RCC 7860 (cell line): ENCODE measurements around the gene NID2.

Source experiments
- DNase-seq: peaks from one replicate; pipeline ENCODE4 v3.0.0-alpha.2; 2015; ENCODE audit warnings: low spot score
- FAIRE-seq: peaks from 2 replicates; lab custom pipeline; 2012; peaks lifted over from hg19 to GRCh38; lab: Jason Lieb, UNC

Gene NID2

DNA sequence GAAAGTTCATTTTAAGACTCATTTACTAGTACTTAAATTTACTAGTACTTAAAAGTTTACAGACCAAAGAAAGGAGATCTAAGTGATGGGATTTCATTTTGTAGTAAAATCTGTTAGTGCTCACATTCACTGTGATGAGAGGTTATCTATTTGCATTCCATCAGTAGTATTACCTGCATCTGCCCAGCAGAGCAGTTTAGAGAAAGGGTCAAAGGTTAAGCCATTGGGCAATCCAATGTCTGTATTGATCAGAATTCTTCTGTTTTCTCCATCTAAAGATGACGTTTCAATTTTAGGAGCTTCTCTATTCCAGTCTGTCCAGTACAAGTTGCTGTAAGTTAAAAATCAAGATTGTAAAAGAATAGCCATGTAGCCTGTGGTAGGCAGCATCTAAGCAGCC lies 61.2 kb downstream of the NID2 start:
- DNase-seq (no peak), FAIRE-seq (no peak)

DNA sequence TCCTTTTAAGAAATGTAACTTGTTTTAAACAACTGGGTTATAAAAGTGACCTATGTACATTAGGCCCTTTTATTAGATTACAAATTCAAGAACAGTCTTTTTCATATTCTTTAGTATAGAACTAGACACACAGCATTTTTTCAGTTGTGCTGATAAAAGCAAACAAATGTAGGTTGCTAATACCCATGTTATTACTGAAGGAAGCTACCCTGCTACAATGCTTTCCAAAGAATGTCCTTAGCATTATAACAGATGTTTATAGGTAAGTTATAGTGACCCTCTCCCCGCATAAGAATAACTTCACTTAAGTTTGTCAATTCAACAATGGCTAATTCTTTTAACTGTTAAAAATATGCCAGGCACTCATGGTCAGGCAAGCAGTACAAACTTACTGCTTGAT lies 61.6 kb downstream of the NID2 start:
- FAIRE-seq (no peak), DNase-seq (no peak)

DNA sequence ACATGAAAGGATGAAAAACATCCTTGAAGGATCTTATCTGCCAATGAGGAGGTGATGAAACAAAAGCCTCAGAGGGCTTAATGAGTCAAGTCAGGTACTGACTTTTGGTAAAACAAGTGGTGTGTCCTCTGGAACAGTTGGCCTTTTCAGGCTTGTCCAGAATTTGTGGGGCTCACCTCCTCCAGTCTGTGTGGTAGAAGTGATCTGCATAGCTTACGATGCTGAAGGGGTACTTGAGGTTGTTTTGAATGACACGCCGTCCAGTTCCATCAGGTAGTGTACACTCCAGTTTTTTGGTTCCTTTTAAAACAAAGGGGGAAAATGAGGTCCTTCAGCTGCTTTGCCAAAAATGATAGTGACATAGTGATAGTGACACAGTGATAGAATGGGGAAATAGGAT lies 62.5 kb downstream of the NID2 start:
- no peak for FAIRE-seq
- no peak for DNase-seq

DNA sequence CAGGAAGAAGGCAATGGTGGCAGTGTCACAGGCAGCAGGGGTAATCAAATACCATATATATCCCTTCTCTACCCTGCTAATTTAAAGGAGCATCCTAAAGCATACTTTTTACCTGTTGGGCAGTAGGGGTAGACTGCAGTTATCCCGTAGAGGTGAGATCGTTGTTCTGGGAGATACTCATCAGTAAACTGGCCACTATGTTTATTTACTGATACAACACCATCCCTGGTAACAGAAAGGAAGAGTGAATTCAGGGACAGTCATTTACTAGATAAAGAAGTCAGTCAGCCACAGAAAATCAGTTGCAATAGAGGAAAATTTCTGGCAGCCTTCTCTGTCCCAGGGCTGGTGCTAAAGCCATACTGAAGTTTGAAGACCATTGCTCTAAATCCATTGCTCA lies 63.2 kb downstream of the NID2 start:
- FAIRE-seq (no peak), DNase-seq (no peak)

DNA sequence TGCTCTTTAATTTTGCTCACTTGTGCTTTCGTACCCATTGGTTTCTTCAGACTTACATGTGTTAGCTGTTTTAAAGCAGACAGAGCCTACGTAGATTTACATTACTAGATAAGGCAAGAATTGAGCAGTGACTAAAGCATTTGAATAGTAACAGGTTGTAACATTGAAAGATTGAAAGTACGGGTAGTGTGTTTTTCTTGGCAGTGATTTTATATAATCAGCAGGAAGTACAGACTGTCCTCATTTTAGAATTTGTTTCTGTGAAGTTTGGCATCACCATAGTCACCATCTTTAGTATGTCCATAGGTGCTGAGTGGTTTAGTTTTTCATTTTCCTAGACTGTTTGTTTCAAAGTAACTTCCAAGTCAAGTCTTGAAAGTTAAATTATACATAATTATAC lies 65.5 kb downstream of the NID2 start:
- FAIRE-seq: no peak
- no peak for DNase-seq

DNA sequence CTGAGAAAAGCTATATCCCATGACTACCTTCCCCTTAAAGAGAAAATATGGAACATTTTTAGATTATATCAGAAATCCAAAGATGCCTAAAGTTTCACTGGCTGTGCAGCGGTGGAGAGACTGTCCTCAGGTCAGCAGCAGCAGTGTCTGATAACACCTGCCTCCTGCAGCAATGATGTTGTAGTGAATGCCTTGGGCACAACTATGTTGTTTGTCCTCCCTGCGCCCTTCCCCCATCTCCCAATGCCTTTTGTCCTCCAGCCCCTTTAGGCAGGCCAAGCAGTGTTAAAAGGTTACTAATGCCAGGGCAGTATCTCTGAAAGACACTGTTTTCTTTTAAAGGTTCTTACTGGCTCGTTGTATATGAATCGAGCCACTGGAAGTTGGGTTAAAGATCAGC lies 66.3 kb downstream of the NID2 start:
- DNase-seq (no peak), FAIRE-seq (no peak)

DNA sequence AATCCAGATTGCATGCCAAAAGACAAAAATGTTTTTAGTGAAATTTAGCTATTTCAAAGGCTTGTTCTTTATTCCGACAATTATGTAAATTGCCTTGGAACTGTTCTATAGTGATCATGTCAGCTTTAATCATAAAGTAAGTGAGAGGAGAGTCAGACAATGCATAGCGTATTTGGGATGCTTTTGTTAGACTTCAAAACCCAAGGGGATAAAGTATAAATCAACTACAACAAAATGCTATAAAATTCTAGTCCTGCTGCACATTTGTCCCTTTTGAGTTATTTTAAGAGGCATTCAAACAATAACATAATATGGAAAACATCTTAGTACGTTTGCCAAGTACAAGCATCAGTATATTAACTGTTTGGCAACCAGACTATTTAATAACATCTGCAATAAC lies 68.2 kb downstream of the NID2 start:
- FAIRE-seq (no peak), DNase-seq (no peak)

DNA sequence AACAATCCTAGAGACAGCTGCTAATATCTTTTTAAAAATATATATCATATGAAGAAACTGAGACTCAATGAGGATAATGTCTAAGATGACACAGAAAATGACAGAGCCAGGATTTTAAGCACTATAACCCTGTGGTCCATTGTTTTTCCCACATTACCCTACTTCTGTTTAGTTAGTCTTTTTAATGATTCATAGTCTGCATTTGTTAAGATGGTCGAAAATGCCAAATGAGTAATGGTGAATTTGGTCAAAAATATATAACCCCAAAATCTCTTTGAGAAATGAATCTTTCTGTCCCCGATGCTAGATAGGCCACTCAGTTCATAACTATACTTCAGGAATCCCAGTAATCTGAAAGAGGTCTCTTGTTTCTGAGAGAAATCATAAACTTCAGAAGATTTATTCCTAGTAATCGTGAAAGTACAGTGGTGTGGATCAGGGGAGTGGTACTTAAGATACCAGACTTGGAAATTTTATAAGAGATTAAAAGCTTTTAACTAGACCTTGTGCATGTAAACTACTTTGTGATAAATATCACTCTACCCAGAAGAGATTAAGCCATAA lies 68.8 kb downstream of the NID2 start:
- no peak for FAIRE-seq
- no peak for DNase-seq

DNA sequence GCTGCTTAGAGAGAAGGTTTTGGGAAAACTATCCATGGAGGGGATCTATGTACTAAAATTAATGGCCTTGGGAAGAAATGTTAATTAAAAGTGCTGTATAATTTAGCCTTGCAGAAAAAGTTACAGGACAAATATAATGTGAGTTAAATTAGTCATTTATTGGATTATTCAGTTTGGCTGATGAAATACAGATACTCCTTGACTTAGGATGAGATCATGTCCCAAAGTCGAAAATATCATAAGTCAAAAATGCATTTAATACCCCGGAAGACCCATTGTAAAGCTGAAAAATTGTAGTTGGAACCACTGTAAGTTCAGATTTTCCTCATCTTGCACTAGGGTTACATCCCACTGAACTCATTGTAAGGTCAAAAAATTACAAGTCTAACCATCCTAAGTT lies 69.8 kb downstream of the NID2 start:
- DNase-seq (no peak), FAIRE-seq (no peak)

DNA sequence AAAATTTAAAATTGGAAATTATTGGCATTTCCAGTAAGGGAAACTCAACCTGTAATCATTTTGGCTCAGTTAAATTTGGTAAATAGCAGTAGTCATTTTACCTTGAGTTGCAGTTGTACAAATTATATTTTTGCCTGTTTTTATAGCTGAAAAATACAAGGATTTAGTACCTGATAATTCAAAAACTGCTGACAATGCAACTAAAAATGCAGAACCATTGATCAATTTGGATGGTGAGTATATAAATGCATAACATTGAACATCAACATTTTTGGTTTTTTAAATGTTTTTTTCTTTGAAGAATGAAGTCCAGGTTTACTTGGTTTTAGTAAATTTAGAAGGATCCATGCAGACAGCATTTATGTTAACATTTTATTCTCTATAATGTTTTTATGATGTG lies 70.5 kb downstream of the NID2 start:
- FAIRE-seq: no peak

DNA sequence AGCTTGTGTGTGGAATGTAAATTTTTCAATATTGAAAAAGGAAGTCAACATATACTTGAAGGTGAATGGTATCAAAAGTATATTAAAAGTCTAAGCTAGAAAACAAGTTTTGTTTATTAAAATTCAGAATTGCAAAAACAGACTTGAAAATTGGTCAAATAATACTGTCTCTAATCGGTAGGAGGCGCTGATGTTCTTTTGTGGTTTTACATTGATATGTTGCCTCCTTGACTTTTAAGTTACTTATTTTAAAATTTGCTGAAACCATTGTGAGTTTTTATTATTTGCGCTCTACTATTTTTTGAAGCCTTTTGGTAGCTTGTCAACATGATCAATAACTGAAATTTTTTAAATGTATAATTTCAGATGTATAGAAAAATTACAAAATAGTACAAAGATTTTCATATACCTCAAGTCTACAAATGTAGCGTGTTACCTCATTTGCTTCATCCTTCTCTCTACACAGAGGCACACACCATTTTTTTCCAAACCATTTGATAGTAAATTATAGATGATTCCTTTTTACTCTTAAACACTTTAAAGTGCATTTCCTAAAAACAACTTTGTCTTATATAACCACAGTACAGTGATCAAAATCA lies 72.6 kb downstream of the NID2 start:
- FAIRE-seq: peak; percentile 14
- DNase-seq: no peak

More for the DNA sequence above, 70.5 kb downstream of the NID2 start:
- no peak for DNase-seq

DNA sequence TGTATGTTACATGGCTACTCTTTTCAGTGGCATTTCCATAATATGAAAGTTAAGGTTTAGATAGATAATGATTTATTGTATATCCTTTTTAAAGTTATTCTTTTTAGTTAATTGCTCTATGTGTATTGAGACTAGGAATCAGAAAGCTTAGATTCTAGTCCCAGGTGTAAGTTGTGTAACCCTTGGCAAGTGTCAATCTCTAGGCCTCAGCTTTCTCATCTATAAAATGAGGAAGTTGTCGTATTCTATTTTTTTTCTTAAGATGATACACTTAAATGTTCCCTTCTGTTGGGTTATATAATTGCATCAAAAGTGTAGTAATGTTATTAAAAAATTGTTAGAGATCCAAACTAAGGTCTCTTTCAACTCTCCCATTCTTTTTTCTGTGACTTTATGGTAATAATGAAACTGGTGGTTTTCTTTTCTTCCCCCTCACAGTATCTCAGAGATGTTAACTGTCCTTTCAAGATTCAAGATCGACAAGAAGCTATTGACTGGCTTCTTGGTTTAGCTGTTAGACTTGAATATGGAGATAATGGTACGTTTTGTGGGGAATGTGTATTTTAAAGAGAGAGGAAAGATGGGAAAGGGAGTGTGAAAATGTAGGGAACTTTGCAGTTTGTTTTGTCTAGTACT lies 75.5 kb downstream of the NID2 start:
- FAIRE-seq: no peak
- no peak for DNase-seq

DNA sequence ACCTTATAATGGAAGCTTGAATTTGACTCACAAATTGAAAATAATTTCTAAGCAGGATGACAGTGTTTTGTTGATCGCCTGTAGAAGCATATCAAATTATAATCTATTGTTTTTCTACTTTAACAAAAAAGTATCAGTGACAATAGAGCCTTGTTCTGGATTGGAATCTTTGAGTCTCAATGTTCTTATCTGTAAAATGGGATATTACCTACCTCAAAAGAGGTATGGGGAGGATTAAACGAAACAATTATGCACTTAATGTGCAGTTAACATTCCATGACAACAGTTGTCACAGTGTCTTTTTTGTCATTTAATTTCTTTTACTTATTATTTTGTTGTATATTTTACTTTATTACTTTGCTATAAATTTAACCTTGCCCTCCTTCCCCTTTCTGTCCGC lies 78.4 kb downstream of the NID2 start:
- FAIRE-seq: no peak
- DNase-seq: no peak

DNA sequence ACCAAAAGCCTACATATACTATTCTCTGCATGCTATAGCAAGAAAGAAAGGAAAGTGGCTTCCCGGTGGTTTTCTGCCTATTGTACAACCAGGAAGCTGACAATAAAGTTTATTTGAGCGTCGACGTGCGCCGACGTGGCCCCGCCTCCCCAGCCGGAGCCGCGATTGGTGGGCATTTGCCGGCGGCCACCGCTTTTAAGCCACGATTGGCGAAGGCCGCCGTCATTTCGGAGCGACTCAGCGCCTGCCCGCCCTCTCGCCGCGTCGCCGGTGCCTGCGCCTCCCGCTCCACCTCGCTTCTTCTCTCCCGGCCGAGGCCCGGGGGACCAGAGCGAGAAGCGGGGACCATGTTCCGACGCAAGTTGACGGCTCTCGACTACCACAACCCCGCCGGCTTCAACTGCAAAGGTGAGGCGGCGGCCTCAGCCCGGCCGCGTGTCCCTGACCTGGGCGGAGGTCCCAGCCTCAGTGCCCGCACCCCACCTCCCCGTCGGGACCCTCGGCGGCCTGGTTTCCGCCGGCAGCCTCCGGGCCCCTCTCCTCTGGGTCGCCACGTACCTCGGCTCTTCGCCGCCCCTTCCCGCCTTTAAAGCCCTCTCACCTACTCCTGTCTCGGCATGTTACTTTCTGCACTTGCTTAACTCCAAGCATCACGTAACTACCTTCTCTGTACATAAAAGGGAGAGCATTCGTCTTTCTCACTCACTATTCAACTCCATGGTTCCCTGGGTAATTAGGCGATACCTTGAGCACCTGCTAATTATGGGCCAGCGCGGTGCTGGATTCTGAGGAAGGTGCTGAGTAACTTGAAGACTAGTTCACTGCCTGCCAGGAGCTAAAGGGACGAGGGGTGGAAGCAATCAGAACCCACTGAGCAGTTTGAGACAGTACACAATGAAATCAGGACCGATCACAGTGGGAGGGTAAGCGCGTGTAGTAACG lies 79.3 kb downstream of the NID2 start, which contains the start of gene RTRAF:
TSS of gene RTRAF (plus strand) at position 254 of the 942 bp plus-strand sequence. CDS start at position 348, 94 bp downstream.
- FAIRE-seq: no peak
- peak; percentile 66 for DNase-seq

DNA sequence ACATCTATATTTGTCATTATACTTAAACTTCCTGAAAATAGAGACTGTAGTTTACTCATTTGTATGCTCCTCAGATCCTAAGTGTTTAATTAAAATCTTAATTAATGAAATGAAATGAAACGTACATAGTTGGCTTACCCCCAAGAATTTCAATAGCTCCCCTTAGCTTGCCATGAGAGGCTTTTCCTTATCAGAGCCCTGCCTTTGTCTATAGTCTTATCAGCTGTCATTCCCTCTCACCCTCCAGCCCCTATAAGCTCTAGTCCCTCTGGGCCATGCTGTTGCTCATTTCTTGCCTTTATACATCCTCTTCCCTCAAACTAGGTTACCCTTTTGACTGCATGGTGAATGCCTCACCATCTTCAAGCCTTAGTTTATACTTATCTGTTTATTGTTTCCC lies 80.6 kb downstream of the NID2 start:
- FAIRE-seq (no peak), DNase-seq (no peak)

DNA sequence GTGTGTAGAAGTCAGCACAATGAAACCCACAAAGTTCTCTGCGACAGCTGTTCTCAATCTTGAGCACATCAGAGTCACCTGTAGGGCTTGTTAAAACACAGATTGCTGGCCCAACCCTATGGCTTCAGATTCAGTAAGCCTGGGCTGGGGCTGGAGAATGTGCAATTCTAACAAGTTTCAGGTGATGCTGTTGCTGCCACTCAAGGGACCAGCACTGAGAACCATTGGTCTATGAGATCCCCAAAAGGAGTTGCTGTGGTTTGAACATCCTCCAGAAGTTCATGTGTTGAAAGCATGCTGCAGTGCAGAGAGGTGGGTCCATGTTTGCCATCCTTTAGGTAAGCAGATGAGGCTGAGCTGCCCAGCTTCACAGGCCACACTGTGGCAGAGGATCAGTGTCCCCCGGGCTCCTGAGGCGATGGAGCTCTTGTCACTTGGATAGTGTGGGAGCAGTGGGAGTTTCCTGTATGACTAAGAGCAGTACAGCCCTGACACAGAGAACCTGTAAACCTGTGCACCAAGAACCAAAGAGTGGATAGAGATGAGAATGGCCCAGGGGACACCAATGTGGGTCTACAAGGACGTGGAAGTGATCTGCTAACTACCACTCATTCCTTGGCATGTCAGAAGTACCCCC lies 87.5 kb downstream of the NID2 start:
- DNase-seq: no peak
- FAIRE-seq: no peak

DNA sequence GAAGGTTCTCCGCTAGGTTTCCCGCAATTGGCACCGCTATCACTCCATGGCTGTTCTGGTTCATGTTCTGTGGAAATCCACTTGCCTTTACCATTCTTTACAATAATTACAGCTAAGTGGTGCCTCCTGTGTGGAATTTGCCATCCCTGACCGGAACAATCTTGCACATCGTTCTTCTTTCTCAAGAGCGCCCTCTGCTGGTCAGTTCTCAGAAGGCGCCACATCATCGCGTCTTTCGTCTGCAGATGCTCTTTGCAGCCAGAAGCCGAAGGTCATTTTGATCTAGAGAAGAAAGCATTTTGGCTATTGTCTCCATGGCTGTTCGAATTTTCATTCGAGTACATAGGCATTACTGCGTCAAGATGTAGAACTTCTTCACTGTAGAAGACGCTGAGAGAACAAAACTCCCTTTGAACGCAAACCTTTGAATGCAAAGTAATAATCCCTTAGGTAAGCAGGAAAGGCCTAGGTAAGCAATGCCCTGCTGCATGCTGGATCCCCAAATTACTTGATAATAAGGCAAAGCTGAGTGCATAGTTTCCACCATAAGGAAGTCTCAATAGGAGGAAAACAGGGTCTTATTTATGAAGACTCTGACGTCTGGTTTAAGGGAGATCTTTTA lies 89.7 kb downstream of the NID2 start:
- DNase-seq (peak; percentile 17), FAIRE-seq (no peak)

DNA sequence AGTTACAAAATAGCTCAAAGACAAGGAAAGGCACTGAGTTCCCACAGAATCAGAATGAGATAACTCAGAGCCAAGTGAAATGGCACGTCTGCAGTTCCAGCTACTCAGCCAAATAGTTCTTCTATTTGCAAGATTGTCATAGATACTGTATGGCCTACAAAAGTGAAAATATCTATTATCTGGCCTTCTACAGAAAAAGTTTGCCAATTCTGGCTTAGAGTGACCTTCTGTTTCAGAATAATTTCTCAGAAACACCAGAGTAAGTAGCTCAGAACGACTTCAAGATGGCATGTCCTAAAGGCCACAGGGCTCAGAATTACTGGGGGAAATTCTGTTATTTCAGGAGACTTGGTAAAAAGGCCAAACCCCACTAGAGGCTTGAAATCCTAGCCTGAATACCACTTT lies 90.2 kb downstream of the NID2 start:
- no peak for FAIRE-seq
- DNase-seq: no peak

DNA sequence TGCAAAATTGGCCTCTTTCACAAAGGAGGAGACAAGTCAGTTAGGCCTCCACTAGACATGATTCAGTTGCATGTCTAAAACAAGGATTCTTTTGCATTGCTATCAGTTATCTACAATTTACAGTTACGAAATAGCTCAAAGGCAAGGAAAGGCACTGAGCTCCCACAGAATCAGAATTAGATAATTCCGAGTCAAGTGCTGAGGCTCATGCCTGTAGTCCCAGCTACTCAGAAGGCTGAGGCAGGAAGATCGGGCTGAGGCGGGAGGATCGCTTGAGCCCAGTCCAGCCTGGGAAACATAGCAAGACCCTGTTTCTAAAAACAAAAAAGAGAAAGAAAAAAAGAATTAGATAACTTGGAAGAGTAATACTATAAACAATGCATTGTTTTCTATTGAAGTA lies 91.8 kb downstream of the NID2 start:
- FAIRE-seq (no peak), DNase-seq (no peak)

DNA sequence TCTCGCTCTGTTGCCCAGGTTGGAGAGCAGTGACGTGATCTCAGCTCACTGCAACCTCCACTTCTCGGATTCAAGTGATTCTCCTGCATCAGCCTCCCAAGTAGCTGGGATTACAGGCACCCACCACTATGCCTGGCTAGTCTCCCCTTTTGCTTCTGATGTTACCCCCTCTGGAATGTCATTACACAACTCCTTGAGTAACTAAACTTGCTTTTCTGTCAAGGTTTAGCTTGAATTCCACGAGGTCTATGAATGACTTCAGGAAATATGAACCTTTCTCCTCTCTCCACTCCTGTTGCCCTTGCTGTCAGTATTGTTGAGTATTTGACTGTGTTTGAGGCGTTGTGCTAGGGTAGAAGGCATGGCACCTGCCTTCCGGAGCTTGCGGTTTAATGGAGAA lies 96.3 kb downstream of the NID2 start:
- DNase-seq (no peak), FAIRE-seq (no peak)
